Vagina (tissue), 2 donors: ENCODE data around the gene FHIT. TPM values are rescaled to one million over a fixed set of nuclear protein-coding genes. Genes with fewer than 3 reads are reported as not detected.

Experiments
- DNase-seq, 2 donors: peaks; one replicate each; pipeline ENCODE4 v3.0.0-alpha.2; 2017; ENCODE audit errors: extremely low spot score in 2 of 2
- H3K27ac ChIP-seq: fragments of 200-600 bp; sonication (generic); one replicate; pipeline ENCODE4 v1.5.1; 2019
- H3K27me3 ChIP-seq: fragments of 200-600 bp; sonication (generic); one replicate; pipeline ENCODE4 v1.5.1; 2019
- H3K36me3 ChIP-seq, 2 donors: fragments of 200-600 bp; sonication (generic); one replicate each; pipeline ENCODE4 v1.5.1; 2017 to 2019
- H3K4me1 ChIP-seq: fragments of 200-600 bp; sonication (generic); one replicate; pipeline ENCODE4 v1.5.1; 2019
- H3K4me3 ChIP-seq, 2 donors: fragments of 200-600 bp; sonication (generic); 1 replicate in 1 of 2; 2 replicates in 1 of 2; pipeline ENCODE4 v1.5.1; 2016 to 2019
- H3K9me3 ChIP-seq: fragments of 200-600 bp; sonication (generic); one replicate; pipeline ENCODE4 v1.5.1; 2019
- POLR2A ChIP-seq, 2 donors: fragments of 450-650 bp; IDR thresholded peaks; one replicate each; pipeline ENCODE4 v1.6.1; 2017; ENCODE audit warnings: antibody characterized with exemption in 2 of 2, mild to moderate bottlenecking in 2 of 2, moderate library complexity in 2 of 2
- POLR2AphosphoS5 ChIP-seq, 2 donors: sonication (generic); formaldehyde crosslinking; IDR thresholded peaks; one replicate each; pipeline ENCODE4 v1.9.0; 2017; ENCODE audit warnings: antibody characterized with exemption in 2 of 2, mild to moderate bottlenecking in 2 of 2, low read depth in 1 of 2; ENCODE audit not compliant: insufficient read depth in 1 of 2
- intact Hi-C: fragments of 100-400 bp; cut with DNase I; formaldehyde crosslinking; loops from one replicate; pipeline ENCODE4 v1.15.1; 2023
- total RNA-seq: library from RNA; depleted of rRNA; stranded (reverse); fragments of >200 nt; gene quantifications from one replicate; pipeline ENCODE4 v1.2.3, GENCODE V29; 2016
- TF ChIP-seq, protein P1 (sequence below), 3 experiments: fragments of 450-650 bp in 2 of 3; fragments of 200-600 bp in 1 of 3; sonication (generic) in 1 of 3; IDR thresholded peaks; one replicate each; pipeline ENCODE4 v1.5.1; 2017 to 2019; ENCODE audit warnings: antibody characterized with exemption in 3 of 3, mild to moderate bottlenecking in 2 of 3, moderate library complexity in 2 of 3

FHIT gene
- total RNA-seq, 1 donor from 2014 or later, result 7.9 TPM

DNA sequence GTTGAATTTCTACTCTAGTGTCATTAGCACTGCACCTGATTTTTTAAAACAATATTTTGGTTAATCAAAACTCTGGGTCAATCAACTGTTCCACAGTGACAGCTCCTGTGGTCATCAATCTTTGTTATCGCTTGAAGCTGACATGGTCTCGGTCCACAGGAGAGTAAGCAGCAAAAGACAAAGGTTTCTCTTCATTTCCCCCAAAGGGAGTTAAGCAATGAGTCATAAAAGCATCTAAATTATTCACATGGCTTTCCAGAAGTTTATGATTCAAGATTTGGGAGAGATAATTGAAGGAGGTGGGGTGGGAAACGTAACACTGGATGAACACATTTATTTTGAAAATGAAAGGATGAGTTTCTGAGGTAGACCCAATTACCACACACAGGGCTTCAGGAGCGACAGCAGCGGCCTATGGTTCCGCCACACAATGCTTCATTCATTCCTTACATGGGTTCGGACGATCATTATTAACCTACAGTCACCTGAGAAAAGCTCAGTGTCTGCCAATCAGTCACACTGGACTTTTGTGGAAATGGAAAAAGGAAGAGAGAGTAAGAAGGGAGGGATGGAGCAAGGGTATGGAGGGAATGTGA, 505.1 kb downstream of the FHIT start:
- Histone ChIP-seq H3K4me1 (no peaks in the 10 kb centered on the region), H3K4me3 (no peak overlapping the region), H3K27me3 (no peaks in the 10 kb centered on the region), H3K36me3 (no peaks in the 10 kb centered on the region), H3K9me3 (no peaks in the 10 kb centered on the region), H3K27ac (no peak overlapping the region)
- no peak for DNase-seq
- intact Hi-C loops, result no loop called here
- no peak for TF ChIP-seq POLR2A (IDR thresholded peaks at IDR 0.05)
- no peak for TF ChIP-seq POLR2AphosphoS5 (IDR thresholded peaks at IDR 0.05; ENCODE audit: insufficient read depth in 1 of 2, low read depth in 1 of 2)
- TF ChIP-seq, protein P1, sequence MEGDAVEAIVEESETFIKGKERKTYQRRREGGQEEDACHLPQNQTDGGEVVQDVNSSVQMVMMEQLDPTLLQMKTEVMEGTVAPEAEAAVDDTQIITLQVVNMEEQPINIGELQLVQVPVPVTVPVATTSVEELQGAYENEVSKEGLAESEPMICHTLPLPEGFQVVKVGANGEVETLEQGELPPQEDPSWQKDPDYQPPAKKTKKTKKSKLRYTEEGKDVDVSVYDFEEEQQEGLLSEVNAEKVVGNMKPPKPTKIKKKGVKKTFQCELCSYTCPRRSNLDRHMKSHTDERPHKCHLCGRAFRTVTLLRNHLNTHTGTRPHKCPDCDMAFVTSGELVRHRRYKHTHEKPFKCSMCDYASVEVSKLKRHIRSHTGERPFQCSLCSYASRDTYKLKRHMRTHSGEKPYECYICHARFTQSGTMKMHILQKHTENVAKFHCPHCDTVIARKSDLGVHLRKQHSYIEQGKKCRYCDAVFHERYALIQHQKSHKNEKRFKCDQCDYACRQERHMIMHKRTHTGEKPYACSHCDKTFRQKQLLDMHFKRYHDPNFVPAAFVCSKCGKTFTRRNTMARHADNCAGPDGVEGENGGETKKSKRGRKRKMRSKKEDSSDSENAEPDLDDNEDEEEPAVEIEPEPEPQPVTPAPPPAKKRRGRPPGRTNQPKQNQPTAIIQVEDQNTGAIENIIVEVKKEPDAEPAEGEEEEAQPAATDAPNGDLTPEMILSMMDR (IDR thresholded peaks at IDR 0.05), result no peak

DNA sequence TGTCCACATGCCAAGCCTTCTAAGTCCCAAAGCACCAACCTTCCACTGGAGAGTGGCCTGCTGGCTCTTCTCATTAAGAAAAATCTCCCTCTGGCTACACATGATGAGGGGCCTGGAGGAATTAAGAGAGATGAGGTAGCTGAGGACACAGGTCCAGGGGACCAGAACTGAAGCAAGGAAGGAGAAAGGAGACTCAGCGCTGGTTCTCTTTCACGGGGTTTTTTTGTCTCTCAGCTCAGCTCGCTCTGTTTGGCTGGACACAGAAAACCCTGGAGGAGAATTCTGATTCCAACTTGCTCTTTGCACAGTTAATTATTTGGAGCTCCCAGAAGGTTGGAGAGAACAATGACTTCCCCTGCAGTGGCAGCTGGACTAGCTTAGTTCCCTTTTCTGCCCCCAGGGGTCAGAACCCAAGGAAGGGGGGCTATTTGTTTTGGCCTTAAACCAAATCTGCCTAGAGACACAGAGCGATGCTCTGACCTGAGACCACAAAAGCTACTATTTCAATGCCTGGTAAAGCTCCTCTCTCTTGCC, 507.6 kb downstream of the FHIT start:
- no peak for DNase-seq
- Histone ChIP-seq H3K4me1 (no peaks in the 10 kb centered on the region), H3K27me3 (no peaks in the 10 kb centered on the region), H3K36me3 (no peaks in the 10 kb centered on the region), H3K27ac (no peak overlapping the region), H3K9me3 (no peaks in the 10 kb centered on the region), H3K4me3 (no peak overlapping the region)
- intact Hi-C loops, result no loop called here
- TF ChIP-seq POLR2A (IDR thresholded peaks at IDR 0.05), result no peak
- TF ChIP-seq POLR2AphosphoS5 (IDR thresholded peaks at IDR 0.05; ENCODE audit: insufficient read depth in 1 of 2, low read depth in 1 of 2), result no peak
- TF ChIP-seq, protein P1 (IDR thresholded peaks at IDR 0.05), result no peak

DNA sequence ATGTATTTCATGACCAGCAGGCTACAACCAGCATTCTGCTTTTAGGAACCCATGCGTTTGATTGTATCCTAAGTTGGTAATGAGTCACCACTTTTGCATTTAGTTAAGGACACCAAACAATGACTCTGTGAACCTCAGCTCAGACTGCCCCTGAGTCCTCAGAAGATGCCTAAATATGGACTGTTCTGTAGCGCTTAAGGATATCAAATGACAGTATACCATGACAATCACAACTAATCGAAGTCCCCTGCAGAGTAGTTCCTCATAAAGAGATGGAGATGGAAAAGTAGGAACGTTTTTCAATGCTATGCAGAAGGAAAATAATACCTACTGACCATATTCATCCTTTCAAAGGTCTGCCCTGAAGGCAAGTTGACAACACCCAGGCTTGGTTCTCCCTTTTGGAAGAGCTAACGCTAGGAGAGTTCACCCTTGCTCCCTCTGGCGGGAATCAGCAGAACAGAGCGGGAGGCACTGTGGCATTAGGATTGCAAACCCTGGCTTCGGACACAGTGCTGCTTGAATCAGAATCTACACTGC, 508.6 kb downstream of the FHIT start:
- no peak for DNase-seq
- H3K4me3 ChIP-seq, result no peak overlapping the region
- H3K27me3 ChIP-seq, result no peaks in the 10 kb centered on the region
- no peak overlapping the region for H3K27ac ChIP-seq
- no peaks in the 10 kb centered on the region for H3K4me1 ChIP-seq
- H3K9me3 ChIP-seq, result no peaks in the 10 kb centered on the region
- H3K36me3 ChIP-seq, result no peaks in the 10 kb centered on the region
- TF ChIP-seq POLR2A (IDR thresholded peaks at IDR 0.05) (no peak), POLR2AphosphoS5 (IDR thresholded peaks at IDR 0.05; ENCODE audit: insufficient read depth in 1 of 2, low read depth in 1 of 2) (no peak)
- TF ChIP-seq, protein P1 (IDR thresholded peaks at IDR 0.05), result no peak
- intact Hi-C loops, result no loop called here

DNA sequence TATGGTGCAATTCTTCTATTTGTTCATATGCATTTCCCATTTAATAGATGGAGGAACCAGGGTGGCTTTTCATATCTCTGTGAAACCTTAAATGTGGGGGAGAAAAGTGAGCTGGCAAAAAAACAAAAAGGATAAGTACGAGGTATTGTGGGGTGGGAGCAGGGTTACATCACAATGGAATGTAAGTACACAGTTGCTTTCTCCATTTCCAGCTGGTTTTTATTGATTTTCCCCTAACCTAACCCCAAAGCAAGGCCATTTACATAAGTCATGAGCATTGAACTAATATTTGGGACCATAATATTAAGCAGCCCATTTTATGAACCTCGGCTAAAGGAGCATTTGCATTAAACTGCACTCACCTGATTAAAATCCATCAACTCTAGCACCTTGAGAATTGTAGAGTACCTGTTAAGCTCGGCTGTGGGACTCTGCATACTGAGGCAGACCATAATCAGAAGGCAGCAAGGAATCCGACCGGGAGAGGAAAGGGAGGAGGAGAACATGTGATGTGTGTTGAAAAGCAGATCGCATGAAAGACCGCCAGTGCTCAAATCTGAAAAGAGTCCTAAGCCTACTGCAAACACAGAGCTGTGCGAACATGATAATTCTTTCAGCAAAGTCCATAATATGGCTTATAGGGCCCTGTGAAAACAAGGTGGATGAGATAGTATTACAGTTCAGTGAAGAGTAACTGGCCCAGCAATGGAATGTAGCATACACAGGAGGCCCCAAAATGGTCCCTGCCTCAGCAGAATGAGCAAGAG, 513.4 kb downstream of the FHIT start:
- intact Hi-C loops, result no loop called here

More for the DNA sequence above, 513.4 kb downstream of the FHIT start:
- no peak overlapping the region for H3K4me3 ChIP-seq
- no peaks in the 10 kb centered on the region for H3K4me1 ChIP-seq
- no peak overlapping the region for H3K27ac ChIP-seq
- H3K27me3 ChIP-seq, result no peaks in the 10 kb centered on the region
- no peak for DNase-seq
- H3K9me3 ChIP-seq, result no peaks in the 10 kb centered on the region
- no peaks in the 10 kb centered on the region for H3K36me3 ChIP-seq
- TF ChIP-seq, protein P1 (IDR thresholded peaks at IDR 0.05), result no peak
- TF ChIP-seq POLR2AphosphoS5 (IDR thresholded peaks at IDR 0.05; ENCODE audit: insufficient read depth in 1 of 2, low read depth in 1 of 2) (no peak), POLR2A (IDR thresholded peaks at IDR 0.05) (no peak)
